WTC11 (cell line): ENCODE data around the gene COL16A1. TPM values are rescaled to one million over a fixed set of nuclear protein-coding genes. Genes with fewer than 3 reads are reported as not detected.

ENCODE experiments used
- ATAC-seq: fragments of 200-7000 bp; cut with Tn5 transposase; 2 replicates; pipeline ENCODE4 v1.10.0; 2021; ENCODE audit warnings: mild to moderate bottlenecking, moderate library complexity
- CTCF ChIA-PET: fragments of 300-600 bp; sonication (Branson Sonifier 250); formaldehyde crosslinking; loops from one replicate; lab custom pipeline; 2021; ENCODE audit warnings: antibody characterized with exemption; lab: Charles Lee
- POLR2A ChIA-PET: fragments of 350-600 bp; sonication (Branson Sonifier 250); formaldehyde crosslinking; loops from one replicate; lab custom pipeline; 2021; ENCODE audit warnings: antibody characterized with exemption; lab: Charles Lee
- DNase-seq: peaks from one replicate; pipeline ENCODE4 v3.0.0; 2021; ENCODE audit warnings: low spot score
- H3K27ac Mint-ChIP-seq: 2 replicates; pipeline ENCODE4 v1.8.0; 2021; ENCODE audit warnings: mixed read lengths
- H3K27me3 Mint-ChIP-seq: 2 replicates; pipeline ENCODE4 v1.8.0; 2021; ENCODE audit warnings: low read depth, mild to moderate bottlenecking, moderate library complexity, mixed read lengths
- H3K36me3 Mint-ChIP-seq: 2 replicates; pipeline ENCODE4 v1.8.0; 2021; ENCODE audit warnings: mixed read lengths
- H3K4me1 Mint-ChIP-seq: 2 replicates; pipeline ENCODE4 v1.8.0; 2022; ENCODE audit warnings: mixed read lengths
- H3K4me3 Mint-ChIP-seq: 2 replicates; pipeline ENCODE4 v1.8.0; 2021; ENCODE audit warnings: mild to moderate bottlenecking, moderate library complexity, mixed read lengths
- H3K9me3 Mint-ChIP-seq: 2 replicates; pipeline ENCODE4 v1.8.0; 2021; ENCODE audit warnings: mixed read lengths
- ATF1 ChIP-seq: sonication (generic); formaldehyde crosslinking; IDR thresholded peaks from 2 replicates; pipeline ENCODE4 v1.8.1; 2023; ENCODE audit warnings: mild to moderate bottlenecking, moderate library complexity, missing genetic modification reagents
- ESRRA ChIP-seq: sonication (generic); formaldehyde crosslinking; IDR thresholded peaks from 2 replicates; pipeline ENCODE4 v1.8.1; 2022; ENCODE audit warnings: mild to moderate bottlenecking, missing genetic modification reagents, borderline replicate concordance
- ETV6 ChIP-seq: sonication (generic); formaldehyde crosslinking; IDR thresholded peaks from 2 replicates; pipeline ENCODE4 v1.8.1; 2022; ENCODE audit warnings: mild to moderate bottlenecking, missing genetic modification reagents
- GTF2I ChIP-seq: fragments of 250-450 bp; sonication (Bioruptor Pico); conservative IDR thresholded peaks from 2 replicates; pipeline ENCODE4 v1.4.0; 2021; ENCODE audit warnings: mild to moderate bottlenecking
- MYBL2 ChIP-seq: sonication (generic); formaldehyde crosslinking; IDR thresholded peaks from 2 replicates; pipeline ENCODE4 v1.8.1; 2023; ENCODE audit warnings: mild to moderate bottlenecking, moderate library complexity, missing genetic modification reagents
- NFYB ChIP-seq: sonication (generic); formaldehyde crosslinking; conservative IDR thresholded peaks from 2 replicates; pipeline ENCODE4 v1.8.0; 2022; ENCODE audit warnings: low read depth, missing genetic modification reagents
- NR3C1 ChIP-seq: sonication (generic); formaldehyde crosslinking; conservative IDR thresholded peaks from 2 replicates; pipeline ENCODE4 v1.8.1; 2023; ENCODE audit warnings: low read depth, mild to moderate bottlenecking, missing genetic modification reagents
- PRRX2 ChIP-seq: fragments of 250-450 bp; sonication (Bioruptor Pico); IDR thresholded peaks from 2 replicates; pipeline ENCODE4 v1.8.0; 2021; ENCODE audit warnings: mild to moderate bottlenecking
- RORB ChIP-seq: fragments of 250-450 bp; sonication (Bioruptor Pico); IDR thresholded peaks from 2 replicates; pipeline ENCODE4 v1.9.0; 2021; ENCODE audit warnings: mild to moderate bottlenecking
- SMAD3 ChIP-seq: sonication (generic); formaldehyde crosslinking; IDR thresholded peaks from 2 replicates; pipeline ENCODE4 v1.8.0; 2022; ENCODE audit warnings: missing genetic modification reagents, mild to moderate bottlenecking, borderline replicate concordance
- ZBTB21 ChIP-seq: sonication (generic); formaldehyde crosslinking; IDR thresholded peaks from 2 replicates; pipeline ENCODE4 v1.8.1; 2023; ENCODE audit warnings: mild to moderate bottlenecking, missing genetic modification reagents, borderline replicate concordance
- ZNF423 ChIP-seq: fragments of 250-450 bp; sonication (Bioruptor Pico); IDR thresholded peaks from 2 replicates; pipeline ENCODE4 v2.1.2; 2022; ENCODE audit warnings: mild to moderate bottlenecking, moderate library complexity
- total RNA-seq: library from RNA; stranded (reverse); gene quantifications from 3 replicates; pipeline ENCODE4 v1.2.3, GENCODE V29; 2021
- TF ChIP-seq, protein P1 (sequence below): sonication (generic); formaldehyde crosslinking; IDR thresholded peaks from 2 replicates; pipeline ENCODE4 v1.8.1; 2022; ENCODE audit warnings: missing genetic modification reagents, borderline replicate concordance
- TF ChIP-seq, protein P2 (sequence below): sonication (generic); formaldehyde crosslinking; conservative IDR thresholded peaks from 2 replicates; pipeline ENCODE4 v1.8.1; 2023; ENCODE audit warnings: mild to moderate bottlenecking, low read depth, missing genetic modification reagents, moderate library complexity
- TF ChIP-seq, protein P3 (sequence below): sonication (generic); formaldehyde crosslinking; IDR thresholded peaks from 2 replicates; pipeline ENCODE4 v1.8.1; 2023; ENCODE audit warnings: mild to moderate bottlenecking, missing genetic modification reagents, borderline replicate concordance
- TF ChIP-seq, protein P4 (sequence below): sonication (generic); formaldehyde crosslinking; IDR thresholded peaks from 2 replicates; pipeline ENCODE4 v1.8.0; 2022; ENCODE audit warnings: mild to moderate bottlenecking, missing genetic modification reagents
- TF ChIP-seq, protein P5 (sequence below): sonication (generic); formaldehyde crosslinking; IDR thresholded peaks from 2 replicates; pipeline ENCODE4 v1.8.0; 2022; ENCODE audit warnings: missing genetic modification reagents
- TF ChIP-seq, protein P6 (sequence below): sonication (generic); formaldehyde crosslinking; IDR thresholded peaks from 2 replicates; pipeline ENCODE4 v1.8.1; 2022; ENCODE audit warnings: mild to moderate bottlenecking, moderate library complexity, missing genetic modification reagents

Gene COL16A1
- total RNA-seq, 1 experiment from 2014 or later = 8.8 TPM

DNA sequence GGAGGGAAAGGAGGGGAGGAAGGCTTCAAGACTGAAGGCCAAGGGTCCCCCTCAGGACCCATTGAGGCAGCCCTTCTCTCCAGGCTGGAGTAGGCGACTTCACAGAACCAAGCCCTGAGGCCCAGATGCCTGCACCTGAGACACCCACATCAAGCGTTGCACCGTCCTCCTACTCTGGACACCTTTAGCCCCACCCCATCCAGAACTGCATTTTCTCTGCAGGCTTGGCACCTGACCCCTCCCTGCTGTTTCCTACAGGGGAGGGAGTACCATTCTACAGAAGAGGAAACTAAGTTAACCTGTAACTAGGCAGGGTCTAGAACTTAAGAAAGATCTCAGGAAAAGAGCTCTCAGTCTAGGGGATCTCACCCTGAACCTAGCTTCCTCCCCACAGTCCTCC, 71.2 kb downstream of the COL16A1 start:
- ChIA-PET CTCF (interaction anchor here (0.7 to 2.0 kb wide), 31 partner anchors 8 to 449 kb away, joined by 3 to 31 read pairs (median 4); partner anchors contain the start of genes COL16A1, FABP3, PEF1 and SPOCD1), POLR2A (no interaction called here)
- Mint-ChIP-seq H3K36me3 (peaks cover 17% of the 10 kb centered on the region), H3K4me3 (no peak overlapping the region), H3K4me1 (no peaks in the 10 kb centered on the region), H3K27ac (no peak overlapping the region), H3K27me3 (no peaks in the 10 kb centered on the region), H3K9me3 (no peaks in the 10 kb centered on the region)
- TF ChIP-seq, protein P1, sequence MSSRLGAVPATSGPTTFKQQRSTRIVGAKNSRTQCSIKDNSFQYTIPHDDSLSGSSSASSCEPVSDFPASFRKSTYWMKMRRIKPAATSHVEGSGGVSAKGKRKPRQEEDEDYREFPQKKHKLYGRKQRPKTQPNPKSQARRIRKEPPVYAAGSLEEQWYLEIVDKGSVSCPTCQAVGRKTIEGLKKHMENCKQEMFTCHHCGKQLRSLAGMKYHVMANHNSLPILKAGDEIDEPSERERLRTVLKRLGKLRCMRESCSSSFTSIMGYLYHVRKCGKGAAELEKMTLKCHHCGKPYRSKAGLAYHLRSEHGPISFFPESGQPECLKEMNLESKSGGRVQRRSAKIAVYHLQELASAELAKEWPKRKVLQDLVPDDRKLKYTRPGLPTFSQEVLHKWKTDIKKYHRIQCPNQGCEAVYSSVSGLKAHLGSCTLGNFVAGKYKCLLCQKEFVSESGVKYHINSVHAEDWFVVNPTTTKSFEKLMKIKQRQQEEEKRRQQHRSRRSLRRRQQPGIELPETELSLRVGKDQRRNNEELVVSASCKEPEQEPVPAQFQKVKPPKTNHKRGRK (CRISPR knock-in tag) = no peak
- TF ChIP-seq NFYB (CRISPR knock-in tag) = no peak
- TF ChIP-seq ETV6 (CRISPR knock-in tag) = no peak
- no peak for TF ChIP-seq RORB
- TF ChIP-seq, protein P2, sequence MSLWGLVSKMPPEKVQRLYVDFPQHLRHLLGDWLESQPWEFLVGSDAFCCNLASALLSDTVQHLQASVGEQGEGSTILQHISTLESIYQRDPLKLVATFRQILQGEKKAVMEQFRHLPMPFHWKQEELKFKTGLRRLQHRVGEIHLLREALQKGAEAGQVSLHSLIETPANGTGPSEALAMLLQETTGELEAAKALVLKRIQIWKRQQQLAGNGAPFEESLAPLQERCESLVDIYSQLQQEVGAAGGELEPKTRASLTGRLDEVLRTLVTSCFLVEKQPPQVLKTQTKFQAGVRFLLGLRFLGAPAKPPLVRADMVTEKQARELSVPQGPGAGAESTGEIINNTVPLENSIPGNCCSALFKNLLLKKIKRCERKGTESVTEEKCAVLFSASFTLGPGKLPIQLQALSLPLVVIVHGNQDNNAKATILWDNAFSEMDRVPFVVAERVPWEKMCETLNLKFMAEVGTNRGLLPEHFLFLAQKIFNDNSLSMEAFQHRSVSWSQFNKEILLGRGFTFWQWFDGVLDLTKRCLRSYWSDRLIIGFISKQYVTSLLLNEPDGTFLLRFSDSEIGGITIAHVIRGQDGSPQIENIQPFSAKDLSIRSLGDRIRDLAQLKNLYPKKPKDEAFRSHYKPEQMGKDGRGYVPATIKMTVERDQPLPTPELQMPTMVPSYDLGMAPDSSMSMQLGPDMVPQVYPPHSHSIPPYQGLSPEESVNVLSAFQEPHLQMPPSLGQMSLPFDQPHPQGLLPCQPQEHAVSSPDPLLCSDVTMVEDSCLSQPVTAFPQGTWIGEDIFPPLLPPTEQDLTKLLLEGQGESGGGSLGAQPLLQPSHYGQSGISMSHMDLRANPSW (CRISPR knock-in tag) = no peak
- no peak for TF ChIP-seq ESRRA
- TF ChIP-seq PRRX2 (CRISPR knock-in tag) = no peak
- TF ChIP-seq, protein P3, sequence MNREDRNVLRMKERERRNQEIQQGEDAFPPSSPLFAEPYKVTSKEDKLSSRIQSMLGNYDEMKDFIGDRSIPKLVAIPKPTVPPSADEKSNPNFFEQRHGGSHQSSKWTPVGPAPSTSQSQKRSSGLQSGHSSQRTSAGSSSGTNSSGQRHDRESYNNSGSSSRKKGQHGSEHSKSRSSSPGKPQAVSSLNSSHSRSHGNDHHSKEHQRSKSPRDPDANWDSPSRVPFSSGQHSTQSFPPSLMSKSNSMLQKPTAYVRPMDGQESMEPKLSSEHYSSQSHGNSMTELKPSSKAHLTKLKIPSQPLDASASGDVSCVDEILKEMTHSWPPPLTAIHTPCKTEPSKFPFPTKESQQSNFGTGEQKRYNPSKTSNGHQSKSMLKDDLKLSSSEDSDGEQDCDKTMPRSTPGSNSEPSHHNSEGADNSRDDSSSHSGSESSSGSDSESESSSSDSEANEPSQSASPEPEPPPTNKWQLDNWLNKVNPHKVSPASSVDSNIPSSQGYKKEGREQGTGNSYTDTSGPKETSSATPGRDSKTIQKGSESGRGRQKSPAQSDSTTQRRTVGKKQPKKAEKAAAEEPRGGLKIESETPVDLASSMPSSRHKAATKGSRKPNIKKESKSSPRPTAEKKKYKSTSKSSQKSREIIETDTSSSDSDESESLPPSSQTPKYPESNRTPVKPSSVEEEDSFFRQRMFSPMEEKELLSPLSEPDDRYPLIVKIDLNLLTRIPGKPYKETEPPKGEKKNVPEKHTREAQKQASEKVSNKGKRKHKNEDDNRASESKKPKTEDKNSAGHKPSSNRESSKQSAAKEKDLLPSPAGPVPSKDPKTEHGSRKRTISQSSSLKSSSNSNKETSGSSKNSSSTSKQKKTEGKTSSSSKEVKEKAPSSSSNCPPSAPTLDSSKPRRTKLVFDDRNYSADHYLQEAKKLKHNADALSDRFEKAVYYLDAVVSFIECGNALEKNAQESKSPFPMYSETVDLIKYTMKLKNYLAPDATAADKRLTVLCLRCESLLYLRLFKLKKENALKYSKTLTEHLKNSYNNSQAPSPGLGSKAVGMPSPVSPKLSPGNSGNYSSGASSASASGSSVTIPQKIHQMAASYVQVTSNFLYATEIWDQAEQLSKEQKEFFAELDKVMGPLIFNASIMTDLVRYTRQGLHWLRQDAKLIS = no peak
- TF ChIP-seq SMAD3 = no peak
- TF ChIP-seq, protein P4, sequence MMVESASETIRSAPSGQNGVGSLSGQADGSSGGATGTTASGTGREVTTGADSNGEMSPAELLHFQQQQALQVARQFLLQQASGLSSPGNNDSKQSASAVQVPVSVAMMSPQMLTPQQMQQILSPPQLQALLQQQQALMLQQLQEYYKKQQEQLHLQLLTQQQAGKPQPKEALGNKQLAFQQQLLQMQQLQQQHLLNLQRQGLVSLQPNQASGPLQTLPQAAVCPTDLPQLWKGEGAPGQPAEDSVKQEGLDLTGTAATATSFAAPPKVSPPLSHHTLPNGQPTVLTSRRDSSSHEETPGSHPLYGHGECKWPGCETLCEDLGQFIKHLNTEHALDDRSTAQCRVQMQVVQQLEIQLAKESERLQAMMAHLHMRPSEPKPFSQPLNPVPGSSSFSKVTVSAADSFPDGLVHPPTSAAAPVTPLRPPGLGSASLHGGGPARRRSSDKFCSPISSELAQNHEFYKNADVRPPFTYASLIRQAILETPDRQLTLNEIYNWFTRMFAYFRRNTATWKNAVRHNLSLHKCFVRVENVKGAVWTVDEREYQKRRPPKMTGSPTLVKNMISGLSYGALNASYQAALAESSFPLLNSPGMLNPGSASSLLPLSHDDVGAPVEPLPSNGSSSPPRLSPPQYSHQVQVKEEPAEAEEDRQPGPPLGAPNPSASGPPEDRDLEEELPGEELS (CRISPR knock-in tag) = no peak
- no peak for TF ChIP-seq MYBL2 (CRISPR knock-in tag)
- DNase-seq (no peak), ATAC-seq (no peak)

DNA sequence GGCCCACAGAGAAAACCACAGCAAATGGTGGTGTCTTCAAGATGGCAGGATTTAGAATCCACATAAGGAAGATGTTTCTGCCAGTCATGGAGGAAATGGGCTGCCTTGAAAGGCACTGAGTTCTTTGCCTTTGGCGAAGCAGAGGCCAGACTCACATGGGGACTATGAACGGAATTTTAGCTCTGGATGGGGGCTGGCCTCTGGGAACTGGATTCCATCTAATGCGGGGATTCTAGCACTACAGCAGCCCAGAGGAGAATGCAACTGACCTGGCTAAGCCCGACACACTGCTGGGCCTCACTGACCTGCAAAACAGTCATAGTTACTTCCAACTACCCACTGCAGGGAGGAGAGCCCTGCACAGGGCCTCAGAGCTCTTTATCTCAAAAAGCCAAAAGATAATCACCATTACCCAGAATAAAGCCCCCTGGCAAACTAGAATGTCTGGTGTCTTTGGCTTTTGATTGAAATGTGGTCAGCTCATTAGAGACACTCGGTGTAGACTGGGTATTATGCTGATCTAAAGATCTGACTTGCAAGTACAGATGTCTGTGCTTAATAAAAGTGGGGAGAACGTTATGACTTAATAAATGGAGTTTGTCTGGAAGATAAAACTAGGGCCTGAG, 74.8 kb downstream of the COL16A1 start:
- DNase-seq (no peak), ATAC-seq (no peak)
- Mint-ChIP-seq H3K27me3 (no peaks in the 10 kb centered on the region), H3K9me3 (no peaks in the 10 kb centered on the region), H3K27ac (no peak overlapping the region), H3K4me3 (no peak overlapping the region), H3K36me3 (peaks cover 17% of the 10 kb centered on the region), H3K4me1 (0 out of 2 replicates have a peak, but pooled peaks cover 4% of the 10 kb centered on the region)
- CTCF ChIA-PET = interaction anchor here (0.8 to 1.9 kb wide), 3 partner anchors 11 to 80 kb away, joined by 3 to 9 read pairs (median 7); partner anchors contain the start of gene HCRTR1
- POLR2A ChIA-PET = no interaction called here
- TF ChIP-seq, protein P1 (CRISPR knock-in tag) = no peak
- TF ChIP-seq ZNF423 (CRISPR knock-in tag) (no peak), NR3C1 (CRISPR knock-in tag) (no peak), ZBTB21 (CRISPR knock-in tag) (no peak), ATF1 (CRISPR knock-in tag) (no peak), GTF2I (CRISPR knock-in tag) (no peak)
- TF ChIP-seq, protein P5, sequence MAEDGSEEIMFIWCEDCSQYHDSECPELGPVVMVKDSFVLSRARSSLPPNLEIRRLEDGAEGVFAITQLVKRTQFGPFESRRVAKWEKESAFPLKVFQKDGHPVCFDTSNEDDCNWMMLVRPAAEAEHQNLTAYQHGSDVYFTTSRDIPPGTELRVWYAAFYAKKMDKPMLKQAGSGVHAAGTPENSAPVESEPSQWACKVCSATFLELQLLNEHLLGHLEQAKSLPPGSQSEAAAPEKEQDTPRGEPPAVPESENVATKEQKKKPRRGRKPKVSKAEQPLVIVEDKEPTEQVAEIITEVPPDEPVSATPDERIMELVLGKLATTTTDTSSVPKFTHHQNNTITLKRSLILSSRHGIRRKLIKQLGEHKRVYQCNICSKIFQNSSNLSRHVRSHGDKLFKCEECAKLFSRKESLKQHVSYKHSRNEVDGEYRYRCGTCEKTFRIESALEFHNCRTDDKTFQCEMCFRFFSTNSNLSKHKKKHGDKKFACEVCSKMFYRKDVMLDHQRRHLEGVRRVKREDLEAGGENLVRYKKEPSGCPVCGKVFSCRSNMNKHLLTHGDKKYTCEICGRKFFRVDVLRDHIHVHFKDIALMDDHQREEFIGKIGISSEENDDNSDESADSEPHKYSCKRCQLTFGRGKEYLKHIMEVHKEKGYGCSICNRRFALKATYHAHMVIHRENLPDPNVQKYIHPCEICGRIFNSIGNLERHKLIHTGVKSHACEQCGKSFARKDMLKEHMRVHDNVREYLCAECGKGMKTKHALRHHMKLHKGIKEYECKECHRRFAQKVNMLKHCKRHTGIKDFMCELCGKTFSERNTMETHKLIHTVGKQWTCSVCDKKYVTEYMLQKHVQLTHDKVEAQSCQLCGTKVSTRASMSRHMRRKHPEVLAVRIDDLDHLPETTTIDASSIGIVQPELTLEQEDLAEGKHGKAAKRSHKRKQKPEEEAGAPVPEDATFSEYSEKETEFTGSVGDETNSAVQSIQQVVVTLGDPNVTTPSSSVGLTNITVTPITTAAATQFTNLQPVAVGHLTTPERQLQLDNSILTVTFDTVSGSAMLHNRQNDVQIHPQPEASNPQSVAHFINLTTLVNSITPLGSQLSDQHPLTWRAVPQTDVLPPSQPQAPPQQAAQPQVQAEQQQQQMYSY (CRISPR knock-in tag) = no peak
- TF ChIP-seq, protein P6, sequence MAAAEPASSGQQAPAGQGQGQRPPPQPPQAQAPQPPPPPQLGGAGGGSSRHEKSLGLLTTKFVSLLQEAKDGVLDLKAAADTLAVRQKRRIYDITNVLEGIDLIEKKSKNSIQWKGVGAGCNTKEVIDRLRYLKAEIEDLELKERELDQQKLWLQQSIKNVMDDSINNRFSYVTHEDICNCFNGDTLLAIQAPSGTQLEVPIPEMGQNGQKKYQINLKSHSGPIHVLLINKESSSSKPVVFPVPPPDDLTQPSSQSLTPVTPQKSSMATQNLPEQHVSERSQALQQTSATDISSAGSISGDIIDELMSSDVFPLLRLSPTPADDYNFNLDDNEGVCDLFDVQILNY (CRISPR knock-in tag) = no peak
